HEK293 (cell line): ENCODE data around the gene GTPBP4.

Source experiments
- CTCF ChIA-PET: fragments of 350-600 bp; formaldehyde crosslinking; extraction: SDS; loops from one replicate; lab custom pipeline; 2021; ENCODE audit warnings: antibody characterized with exemption; lab: Yijun Ruan, JAX
- POLR2A ChIA-PET: fragments of 300-600 bp; formaldehyde crosslinking; extraction: SDS; loops from one replicate; lab custom pipeline; 2020; ENCODE audit warnings: antibody characterized with exemption, inconsistent platforms; lab: Yijun Ruan, JAX
- H3K27ac ChIP-seq: fragments of 200-500 bp; sonication (Bioruptor generic); 2 replicates; pipeline ENCODE4 v1.5.1; 2014; ENCODE audit warnings: low read depth, low read length, control low read depth, inconsistent platforms; ENCODE audit errors: extremely low read depth
- H3K36me3 ChIP-seq, 2 experiments: fragments of 200-500 bp in 1 of 2; sonication (Bioruptor generic) in 1 of 2; 1 replicate in 1 of 2; 2 replicates in 1 of 2; pipeline ENCODE4 v1.5.1; 2014 to 2017; ENCODE audit warnings: inconsistent platforms in 2 of 2, low read length in 2 of 2; ENCODE audit not compliant: control insufficient read depth in 2 of 2, insufficient read depth in 1 of 2
- H3K4me1 ChIP-seq: fragments of 200-500 bp; sonication (Bioruptor generic); 2 replicates; pipeline ENCODE4 v1.5.1; 2014; ENCODE audit warnings: mild to moderate bottlenecking, low read length, inconsistent platforms; ENCODE audit not compliant: control insufficient read depth, insufficient read depth
- H3K4me3 ChIP-seq: 2 replicates; pipeline ENCODE4 v1.5.1; 2011; ENCODE audit warnings: low read depth, mild to moderate bottlenecking, control low read depth, low read length, moderate library complexity
- H3K9me3 ChIP-seq: fragments of 200-500 bp; sonication (Bioruptor generic); 2 replicates; pipeline ENCODE4 v1.5.1; 2014; ENCODE audit warnings: low read depth, low read length, inconsistent platforms; ENCODE audit not compliant: control insufficient read depth, insufficient read depth
- GLI4 ChIP-seq: fragments of 450-650 bp; formaldehyde crosslinking; IDR thresholded peaks from 2 replicates; pipeline ENCODE4 v1.5.1; 2016; ENCODE audit warnings: missing biosample characterization, missing genetic modification characterization
- GLIS1 ChIP-seq: fragments of 450-650 bp; formaldehyde crosslinking; IDR thresholded peaks from 2 replicates; pipeline ENCODE4 v1.5.1; 2016; ENCODE audit warnings: missing biosample characterization, missing genetic modification characterization
- OSR2 ChIP-seq: fragments of 450-650 bp; formaldehyde crosslinking; IDR thresholded peaks from 2 replicates; pipeline ENCODE4 v1.5.1; 2016; ENCODE audit warnings: missing biosample characterization, missing genetic modification characterization
- SALL2 ChIP-seq: fragments of 450-650 bp; formaldehyde crosslinking; IDR thresholded peaks from 2 replicates; pipeline ENCODE4 v1.5.0; 2017; ENCODE audit warnings: missing biosample characterization, mild to moderate bottlenecking, missing genetic modification characterization, borderline replicate concordance
- TRIM28 ChIP-seq: IDR thresholded peaks from 2 replicates; pipeline ENCODE4 v1.6.1; 2011; ENCODE audit warnings: low read length, control low read depth, borderline replicate concordance
- YY1 ChIP-seq: fragments of 450-650 bp; formaldehyde crosslinking; IDR thresholded peaks from 2 replicates; pipeline ENCODE4 v1.5.1; 2018; ENCODE audit warnings: missing biosample characterization, missing genetic modification characterization
- ZBTB17 ChIP-seq: fragments of 450-650 bp; formaldehyde crosslinking; IDR thresholded peaks from 2 replicates; pipeline ENCODE4 v1.5.1; 2016; ENCODE audit warnings: missing biosample characterization, missing genetic modification characterization
- ZBTB21 ChIP-seq: fragments of 450-650 bp; formaldehyde crosslinking; IDR thresholded peaks from 2 replicates; pipeline ENCODE4 v1.5.1; 2017; ENCODE audit warnings: missing biosample characterization, missing genetic modification characterization
- ZEB2 ChIP-seq: fragments of 450-650 bp; formaldehyde crosslinking; IDR thresholded peaks from 2 replicates; pipeline ENCODE4 v1.5.1; 2016; ENCODE audit warnings: missing biosample characterization, missing genetic modification characterization
- ZFP37 ChIP-seq: fragments of 450-650 bp; formaldehyde crosslinking; IDR thresholded peaks from 2 replicates; pipeline ENCODE4 v1.5.1; 2016; ENCODE audit warnings: missing biosample characterization, missing genetic modification characterization
- ZNF292 ChIP-seq: fragments of 450-650 bp; formaldehyde crosslinking; IDR thresholded peaks from 2 replicates; pipeline ENCODE4 v1.5.1; 2016; ENCODE audit warnings: low read depth, missing biosample characterization, missing genetic modification characterization, borderline replicate concordance
- ZNF324 ChIP-seq: fragments of 450-650 bp; formaldehyde crosslinking; IDR thresholded peaks from 2 replicates; pipeline ENCODE4 v1.5.1; 2016; ENCODE audit warnings: missing biosample characterization, missing genetic modification characterization
- ZNF341 ChIP-seq: fragments of 450-650 bp; formaldehyde crosslinking; IDR thresholded peaks from 2 replicates; pipeline ENCODE4; 2016; ENCODE audit warnings: low read depth, missing biosample characterization, missing genetic modification characterization
- ZNF423 ChIP-seq: fragments of 450-650 bp; formaldehyde crosslinking; IDR thresholded peaks from 2 replicates; pipeline ENCODE4 v1.5.1; 2016; ENCODE audit warnings: missing biosample characterization, missing genetic modification characterization
- ZNF558 ChIP-seq: fragments of 450-650 bp; formaldehyde crosslinking; IDR thresholded peaks from 2 replicates; pipeline ENCODE4 v1.5.1; 2016; ENCODE audit warnings: missing biosample characterization, missing genetic modification characterization
- ZNF561 ChIP-seq: fragments of 450-650 bp; IDR thresholded peaks from 2 replicates; pipeline ENCODE4 v1.5.1; 2018; ENCODE audit warnings: missing biosample characterization, missing genetic modification characterization, borderline replicate concordance
- ZNF626 ChIP-seq: fragments of 450-650 bp; sonication (Bioruptor Pico); formaldehyde crosslinking; IDR thresholded peaks from 2 replicates; pipeline ENCODE4 v1.5.1; 2018; ENCODE audit warnings: missing biosample characterization, missing genetic modification characterization, inconsistent platforms
- ZNF664 ChIP-seq: fragments of 450-650 bp; formaldehyde crosslinking; IDR thresholded peaks from 2 replicates; pipeline ENCODE4 v1.5.1; 2016; ENCODE audit warnings: missing biosample characterization, missing genetic modification characterization
- ZNF677 ChIP-seq: fragments of 450-650 bp; IDR thresholded peaks from 2 replicates; pipeline ENCODE4 v1.5.0; 2018; ENCODE audit warnings: missing biosample characterization, mild to moderate bottlenecking, missing genetic modification characterization, moderate library complexity
- ZNF707 ChIP-seq: fragments of 450-650 bp; formaldehyde crosslinking; IDR thresholded peaks from 2 replicates; pipeline ENCODE4 v1.5.1; 2016; ENCODE audit warnings: missing biosample characterization, missing genetic modification characterization
- ZNF776 ChIP-seq: fragments of 450-650 bp; formaldehyde crosslinking; IDR thresholded peaks from 2 replicates; pipeline ENCODE4 v1.5.0; 2017; ENCODE audit warnings: missing biosample characterization, missing genetic modification characterization, borderline replicate concordance
- ZNF843 ChIP-seq: fragments of 450-650 bp; formaldehyde crosslinking; IDR thresholded peaks from 2 replicates; pipeline ENCODE4 v1.5.1; 2016; ENCODE audit warnings: missing biosample characterization, missing genetic modification characterization
- ZSCAN30 ChIP-seq: fragments of 450-650 bp; IDR thresholded peaks from 2 replicates; pipeline ENCODE4 v1.5.1; 2018; ENCODE audit warnings: missing biosample characterization, mild to moderate bottlenecking, missing genetic modification characterization, moderate library complexity
- ZXDB ChIP-seq: fragments of 450-650 bp; formaldehyde crosslinking; IDR thresholded peaks from 2 replicates; pipeline ENCODE4 v1.5.1; 2016; ENCODE audit warnings: missing biosample characterization, missing genetic modification characterization
- TF ChIP-seq, protein P1 (sequence below): fragments of 450-650 bp; formaldehyde crosslinking; IDR thresholded peaks from 2 replicates; pipeline ENCODE4 v1.5.1; 2016; ENCODE audit warnings: missing biosample characterization, missing genetic modification characterization
- TF ChIP-seq, protein P2 (sequence below): fragments of 450-650 bp; formaldehyde crosslinking; IDR thresholded peaks from 2 replicates; pipeline ENCODE4 v1.5.1; 2016; ENCODE audit warnings: missing biosample characterization, missing genetic modification characterization
- TF ChIP-seq, protein P3 (sequence below): fragments of 450-650 bp; formaldehyde crosslinking; conservative IDR thresholded peaks from 2 replicates; pipeline ENCODE4 v1.5.1; 2016; ENCODE audit warnings: low read depth, missing biosample characterization, missing genetic modification characterization
- TF ChIP-seq, protein P4 (sequence below): fragments of 450-650 bp; formaldehyde crosslinking; IDR thresholded peaks from 2 replicates; pipeline ENCODE4 v1.5.1; 2016; ENCODE audit warnings: missing biosample characterization, missing genetic modification characterization

The GTPBP4 gene

DNA sequence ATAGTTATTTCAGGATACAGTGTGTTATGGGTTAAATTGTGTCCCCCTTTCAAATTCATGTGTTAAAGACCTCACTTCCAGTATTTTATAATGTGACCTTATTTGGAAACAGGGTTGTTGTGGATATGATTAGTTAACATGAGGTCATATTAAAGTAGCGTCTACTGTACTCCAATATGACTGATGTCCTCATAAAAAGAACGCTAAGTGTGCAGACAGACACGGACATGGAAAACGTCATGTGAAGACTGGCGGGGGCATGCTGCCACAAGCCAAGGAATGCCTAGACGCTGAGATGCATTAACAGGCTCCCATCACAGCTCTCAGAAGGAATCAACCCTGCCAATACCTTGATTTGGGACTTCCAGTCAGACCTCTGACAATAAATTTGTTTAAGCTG is 66.5 kb downstream of the GTPBP4 start (continued):
- TF ChIP-seq OSR2 (tag by site-specific recombination) (peak; percentile 91), ZBTB21 (tag by site-specific recombination) (peak; percentile 94), ZNF561 (tag by site-specific recombination) (0 out of 2 replicates have a peak, but pooled peaks have one; percentile 46), ZFP37 (tag by site-specific recombination) (peak; percentile 37; the same call in 1 of the 2 replicates), ZNF843 (tag by site-specific recombination) (peak; percentile 72), ZNF707 (tag by site-specific recombination) (no peak), GLI4 (tag by site-specific recombination) (no peak), ZBTB17 (tag by site-specific recombination) (peak; percentile 82), ZNF324 (tag by site-specific recombination) (peak; percentile 56)
- TF ChIP-seq, protein P1, sequence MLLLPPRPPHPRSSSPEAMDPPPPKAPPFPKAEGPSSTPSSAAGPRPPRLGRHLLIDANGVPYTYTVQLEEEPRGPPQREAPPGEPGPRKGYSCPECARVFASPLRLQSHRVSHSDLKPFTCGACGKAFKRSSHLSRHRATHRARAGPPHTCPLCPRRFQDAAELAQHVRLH (tag by site-specific recombination), result no peak

DNA sequence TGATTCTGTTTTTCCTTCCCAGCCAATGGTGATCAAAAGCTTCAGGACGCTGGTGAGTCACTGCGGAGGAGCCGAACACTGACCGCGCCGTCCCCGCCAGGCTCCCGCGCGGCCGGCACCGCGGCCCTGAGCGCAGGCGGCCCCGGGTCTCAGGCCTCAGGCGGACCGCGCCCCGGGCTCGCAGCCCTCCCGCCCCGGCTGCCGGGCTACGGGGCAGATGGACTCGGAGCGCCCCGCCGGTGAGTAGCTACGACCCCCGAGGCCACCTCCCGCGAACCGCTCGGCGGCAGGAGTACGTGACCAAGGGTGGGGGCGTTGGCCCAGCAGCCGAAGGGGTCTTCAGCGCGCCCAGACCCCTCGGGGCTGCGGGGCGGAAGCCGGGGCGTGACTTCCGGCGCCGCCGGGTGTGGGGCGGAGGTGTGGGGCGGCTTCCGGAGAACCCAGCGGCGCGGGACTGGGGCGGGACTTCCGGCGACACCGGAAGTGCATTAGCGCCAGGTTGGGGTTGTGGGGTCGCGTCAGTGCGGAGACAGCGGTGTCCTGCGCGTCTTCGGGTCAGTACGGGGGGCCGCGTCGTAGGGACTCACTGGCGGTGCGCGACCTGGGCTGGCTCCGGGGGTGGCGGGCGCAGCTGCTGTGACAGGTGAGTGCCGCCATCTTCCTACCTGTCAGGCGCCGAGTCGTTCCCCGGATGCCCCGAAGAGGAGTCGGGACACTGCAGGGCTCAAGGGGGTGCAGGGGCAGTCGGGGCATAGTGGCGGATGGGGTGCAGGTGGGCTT is 68.3 kb downstream of the GTPBP4 start, which contains the start of gene WDR37:
TSS of gene WDR37 (plus strand) at position 60 of the 780 bp plus-strand sequence. CDS start 15,771 bp downstream, outside the sequence.
- Histone ChIP-seq H3K9me3 (no peaks in the 10 kb centered on the region), H3K27ac (peak within 1 kb of the TSS; percentile 93), H3K4me1 (peaks cover 5% of the 10 kb centered on the region), H3K4me3 (peak within 1 kb of the TSS; percentile 93), H3K36me3 (peaks cover 0 to 39% of the 10 kb centered on the region in 2 experiments)
- POLR2A ChIA-PET, result interaction anchor here (1.2 to 1.4 kb wide), 2 partner anchors 23 to 125 kb away, joined by 3 to 4 read pairs; partner anchors contain the start of gene LARP4B
- CTCF ChIA-PET, result interaction anchor here (0.7 to 1.1 kb wide), 4 partner anchors 14 to 64 kb away, joined by 3 to 9 read pairs (median 3); no protein-coding TSS in a partner anchor
- TF ChIP-seq ZSCAN30 (tag by site-specific recombination), result 0 out of 2 replicates have a peak, but pooled peaks have one; percentile 62
- no peak for TF ChIP-seq ZNF664
- TF ChIP-seq, protein P2, sequence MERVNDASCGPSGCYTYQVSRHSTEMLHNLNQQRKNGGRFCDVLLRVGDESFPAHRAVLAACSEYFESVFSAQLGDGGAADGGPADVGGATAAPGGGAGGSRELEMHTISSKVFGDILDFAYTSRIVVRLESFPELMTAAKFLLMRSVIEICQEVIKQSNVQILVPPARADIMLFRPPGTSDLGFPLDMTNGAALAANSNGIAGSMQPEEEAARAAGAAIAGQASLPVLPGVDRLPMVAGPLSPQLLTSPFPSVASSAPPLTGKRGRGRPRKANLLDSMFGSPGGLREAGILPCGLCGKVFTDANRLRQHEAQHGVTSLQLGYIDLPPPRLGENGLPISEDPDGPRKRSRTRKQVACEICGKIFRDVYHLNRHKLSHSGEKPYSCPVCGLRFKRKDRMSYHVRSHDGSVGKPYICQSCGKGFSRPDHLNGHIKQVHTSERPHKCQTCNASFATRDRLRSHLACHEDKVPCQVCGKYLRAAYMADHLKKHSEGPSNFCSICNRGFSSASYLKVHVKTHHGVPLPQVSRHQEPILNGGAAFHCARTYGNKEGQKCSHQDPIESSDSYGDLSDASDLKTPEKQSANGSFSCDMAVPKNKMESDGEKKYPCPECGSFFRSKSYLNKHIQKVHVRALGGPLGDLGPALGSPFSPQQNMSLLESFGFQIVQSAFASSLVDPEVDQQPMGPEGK, result peak; percentile 93
- TF ChIP-seq ZNF423 (tag by site-specific recombination), result 0 out of 2 replicates have a peak, but pooled peaks have one; percentile 12
- TF ChIP-seq ZXDB (tag by site-specific recombination), result peak; percentile 86
- no peak for TF ChIP-seq ZNF292
- peak; percentile 71; the same call in 1 of the 2 replicates for TF ChIP-seq YY1 (tag by site-specific recombination)
- TF ChIP-seq ZNF341, result peak; percentile 12; the same call in 1 of the 2 replicates
- no peak; the same call in none of the 2 replicates for TF ChIP-seq ZEB2 (tag by site-specific recombination)
- no peak for TF ChIP-seq ZNF558 (tag by site-specific recombination)
- no peak for TF ChIP-seq SALL2 (tag by site-specific recombination)
- TF ChIP-seq, protein P3, sequence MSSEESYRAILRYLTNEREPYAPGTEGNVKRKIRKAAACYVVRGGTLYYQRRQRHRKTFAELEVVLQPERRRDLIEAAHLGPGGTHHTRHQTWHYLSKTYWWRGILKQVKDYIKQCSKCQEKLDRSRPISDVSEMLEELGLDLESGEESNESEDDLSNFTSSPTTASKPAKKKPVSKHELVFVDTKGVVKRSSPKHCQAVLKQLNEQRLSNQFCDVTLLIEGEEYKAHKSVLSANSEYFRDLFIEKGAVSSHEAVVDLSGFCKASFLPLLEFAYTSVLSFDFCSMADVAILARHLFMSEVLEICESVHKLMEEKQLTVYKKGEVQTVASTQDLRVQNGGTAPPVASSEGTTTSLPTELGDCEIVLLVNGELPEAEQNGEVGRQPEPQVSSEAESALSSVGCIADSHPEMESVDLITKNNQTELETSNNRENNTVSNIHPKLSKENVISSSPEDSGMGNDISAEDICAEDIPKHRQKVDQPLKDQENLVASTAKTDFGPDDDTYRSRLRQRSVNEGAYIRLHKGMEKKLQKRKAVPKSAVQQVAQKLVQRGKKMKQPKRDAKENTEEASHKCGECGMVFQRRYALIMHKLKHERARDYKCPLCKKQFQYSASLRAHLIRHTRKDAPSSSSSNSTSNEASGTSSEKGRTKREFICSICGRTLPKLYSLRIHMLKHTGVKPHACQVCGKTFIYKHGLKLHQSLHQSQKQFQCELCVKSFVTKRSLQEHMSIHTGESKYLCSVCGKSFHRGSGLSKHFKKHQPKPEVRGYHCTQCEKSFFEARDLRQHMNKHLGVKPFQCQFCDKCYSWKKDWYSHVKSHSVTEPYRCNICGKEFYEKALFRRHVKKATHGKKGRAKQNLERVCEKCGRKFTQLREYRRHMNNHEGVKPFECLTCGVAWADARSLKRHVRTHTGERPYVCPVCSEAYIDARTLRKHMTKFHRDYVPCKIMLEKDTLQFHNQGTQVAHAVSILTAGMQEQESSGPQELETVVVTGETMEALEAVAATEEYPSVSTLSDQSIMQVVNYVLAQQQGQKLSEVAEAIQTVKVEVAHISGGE (tag by site-specific recombination), result peak; percentile 98
- peak; percentile 69 for TF ChIP-seq GLIS1 (tag by site-specific recombination)
- peak; percentile 67 for TF ChIP-seq ZNF843 (tag by site-specific recombination)
- TF ChIP-seq ZNF677 (tag by site-specific recombination), result peak; percentile 52
- TF ChIP-seq ZBTB21 (tag by site-specific recombination), result peak; percentile 22
- TF ChIP-seq ZNF776 (tag by site-specific recombination), result no peak
- TF ChIP-seq, protein P4, sequence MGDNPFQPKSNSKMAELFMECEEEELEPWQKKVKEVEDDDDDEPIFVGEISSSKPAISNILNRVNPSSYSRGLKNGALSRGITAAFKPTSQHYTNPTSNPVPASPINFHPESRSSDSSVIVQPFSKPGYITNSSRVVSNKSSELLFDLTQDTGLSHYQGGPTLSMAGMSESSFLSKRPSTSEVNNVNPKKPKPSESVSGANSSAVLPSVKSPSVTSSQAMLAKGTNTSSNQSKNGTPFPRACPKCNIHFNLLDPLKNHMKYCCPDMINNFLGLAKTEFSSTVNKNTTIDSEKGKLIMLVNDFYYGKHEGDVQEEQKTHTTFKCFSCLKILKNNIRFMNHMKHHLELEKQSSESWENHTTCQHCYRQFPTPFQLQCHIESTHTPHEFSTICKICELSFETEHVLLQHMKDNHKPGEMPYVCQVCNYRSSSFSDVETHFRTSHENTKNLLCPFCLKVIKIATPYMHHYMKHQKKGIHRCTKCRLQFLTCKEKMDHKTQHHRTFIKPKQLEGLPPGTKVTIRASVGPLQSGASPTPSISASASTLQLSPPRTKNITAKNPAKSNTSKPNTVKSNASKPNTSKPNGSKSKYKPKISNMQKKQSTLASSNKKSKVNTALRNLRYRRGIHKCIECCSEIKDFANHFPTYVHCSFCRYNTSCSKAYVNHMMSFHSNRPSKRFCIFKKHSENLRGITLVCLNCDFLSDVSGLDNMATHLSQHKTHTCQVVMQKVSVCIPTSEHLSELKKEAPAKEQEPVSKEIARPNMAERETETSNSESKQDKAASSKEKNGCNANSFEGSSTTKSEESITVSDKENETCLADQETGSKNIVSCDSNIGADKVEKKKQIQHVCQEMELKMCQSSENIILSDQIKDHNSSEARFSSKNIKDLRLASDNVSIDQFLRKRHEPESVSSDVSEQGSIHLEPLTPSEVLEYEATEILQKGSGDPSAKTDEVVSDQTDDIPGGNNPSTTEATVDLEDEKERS (tag by site-specific recombination), result no peak
- TF ChIP-seq TRIM28, result no peak
- TF ChIP-seq ZNF626 (tag by site-specific recombination), result no peak
